Neural progenitor cell (in vitro differentiated cells): ENCODE measurements around the gene ATP7B. TPM values are rescaled to one million over a fixed set of nuclear protein-coding genes. Genes with fewer than 3 reads are reported as not detected.
"Not testable (repeated sequence)": the region's sequence is repeated elsewhere in the genome, so short reads cannot be mapped to it uniquely, and the experiment has no call there.

Experiments used
- DNase-seq: peaks from one replicate; pipeline ENCODE4 v3.0.0-alpha.2; 2016; ENCODE audit warnings: low spot score
- H2AFZ ChIP-seq: fragments of 200-600 bp; sonication (generic); replicated peaks from 2 replicates; pipeline ENCODE4 v1.6.1; 2016; ENCODE audit warnings: antibody characterized with exemption
- H3F3A ChIP-seq: fragments of 200-600 bp; sonication (generic); 2 replicates; pipeline ENCODE4 v1.6.1; 2016; ENCODE audit warnings: antibody characterized with exemption, low read depth
- H3K27ac ChIP-seq: fragments of 200-600 bp; sonication (generic); 2 replicates; pipeline ENCODE4 v1.5.1; 2016; ENCODE audit warnings: mild to moderate bottlenecking
- H3K27me3 ChIP-seq: fragments of 200-600 bp; sonication (generic); 2 replicates; pipeline ENCODE4 v1.6.1; 2016; ENCODE audit warnings: mild to moderate bottlenecking, moderate library complexity
- H3K36me3 ChIP-seq: fragments of 200-600 bp; sonication (generic); 2 replicates; pipeline ENCODE4 v1.5.1; 2016
- H3K4me1 ChIP-seq: fragments of 200-600 bp; sonication (generic); 2 replicates; pipeline ENCODE4 v1.6.1; 2016; ENCODE audit warnings: mixed run types
- H3K4me2 ChIP-seq: fragments of 200-600 bp; sonication (generic); 2 replicates; pipeline ENCODE4 v1.6.1; 2016
- H3K4me3 ChIP-seq: fragments of 200-600 bp; sonication (generic); 2 replicates; pipeline ENCODE4 v1.5.1; 2016
- H3K79me2 ChIP-seq: fragments of 200-600 bp; sonication (generic); 2 replicates; pipeline ENCODE4 v1.6.1; 2016; ENCODE audit warnings: low read depth
- H3K9ac ChIP-seq: fragments of 200-600 bp; sonication (generic); 2 replicates; pipeline ENCODE4 v1.6.1; 2016
- H3K9me3 ChIP-seq: fragments of 200-600 bp; sonication (generic); 2 replicates; pipeline ENCODE4 v1.5.1; 2016; ENCODE audit warnings: low read depth
- H4K20me1 ChIP-seq: fragments of 200-600 bp; sonication (generic); 2 replicates; pipeline ENCODE4 v1.6.1; 2016; ENCODE audit warnings: low read depth
- H3K27ac Mint-ChIP-seq: 3 replicates; pipeline ENCODE4 v1.8.0; 2021; ENCODE audit warnings: mixed read lengths
- H3K27me3 Mint-ChIP-seq: 2 replicates; pipeline ENCODE4 v1.8.0; 2022; ENCODE audit warnings: low read depth, mild to moderate bottlenecking, inconsistent platforms, moderate library complexity, mixed read lengths; ENCODE audit not compliant: insufficient read depth
- H3K36me3 Mint-ChIP-seq: 3 replicates; pipeline ENCODE4 v1.8.0; 2021; ENCODE audit warnings: mixed read lengths
- H3K4me1 Mint-ChIP-seq: 3 replicates; pipeline ENCODE4 v1.8.0; 2021; ENCODE audit warnings: mixed read lengths
- H3K4me3 Mint-ChIP-seq: 3 replicates; pipeline ENCODE4 v1.8.0; 2021; ENCODE audit warnings: mild to moderate bottlenecking, moderate library complexity, mixed read lengths
- H3K9me3 Mint-ChIP-seq: 3 replicates; pipeline ENCODE4 v1.8.0; 2020; ENCODE audit warnings: mixed read lengths
- EZH2 ChIP-seq: fragments of 200-600 bp; sonication (generic); IDR thresholded peaks from 2 replicates; pipeline ENCODE4 v1.6.1; 2017; ENCODE audit warnings: antibody characterized with exemption, mild to moderate bottlenecking, moderate library complexity
- EZH2phosphoT487 ChIP-seq: fragments of 200-600 bp; sonication (generic); IDR thresholded peaks from 2 replicates; pipeline ENCODE4 v1.6.1; 2017; ENCODE audit warnings: antibody characterized with exemption
- total RNA-seq: library from RNA; depleted of rRNA; stranded (reverse); fragments of >200 nt; gene quantifications from 2 replicates; pipeline ENCODE4 v1.2.3, GENCODE V29; 2015; ENCODE audit warnings: low replicate concordance
- TF ChIP-seq, protein P1 (sequence below): fragments of 200-600 bp; sonication (generic); IDR thresholded peaks from 2 replicates; pipeline ENCODE4 v1.5.1; 2017; ENCODE audit warnings: antibody characterized with exemption, mild to moderate bottlenecking

The ATP7B gene
- total RNA-seq, 1 donor from 2014 or later = 8.2 TPM

DNA sequence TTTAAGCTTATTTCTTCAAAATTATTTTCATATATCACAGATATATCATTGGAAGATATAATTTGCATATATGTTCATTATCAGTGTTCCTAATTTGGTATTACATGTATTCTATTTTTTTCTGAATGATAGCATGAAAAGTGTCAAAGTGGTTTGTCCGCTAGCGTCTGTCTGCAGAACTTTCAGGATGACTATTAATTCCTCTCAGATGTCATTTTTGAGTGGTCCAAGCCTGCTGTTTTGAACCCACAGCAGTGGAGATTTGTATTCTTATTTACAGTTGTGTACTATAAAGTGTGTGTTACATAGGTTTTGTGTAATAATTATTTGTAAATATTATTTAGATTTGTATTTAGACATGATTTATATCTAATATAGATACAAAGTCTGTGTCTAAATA is 21.8 kb upstream of the ATP7B start:
- H3K27me3 Mint-ChIP-seq = no peaks in the 10 kb centered on the region
- no peaks in the 10 kb centered on the region for H3K79me2 ChIP-seq
- DNase-seq = no peak
- H3K4me1 ChIP-seq = no peaks in the 10 kb centered on the region
- H3K4me3 ChIP-seq = no peak overlapping the region
- H3K36me3 Mint-ChIP-seq = peaks cover 28% of the 10 kb centered on the region
- H3K27ac Mint-ChIP-seq = no peak overlapping the region
- no peak overlapping the region for H3K4me3 Mint-ChIP-seq
- H4K20me1 ChIP-seq = no peaks in the 10 kb centered on the region
- H3K9ac ChIP-seq = no peak overlapping the region
- H3F3A ChIP-seq = no peaks in the 10 kb centered on the region
- TF ChIP-seq EZH2phosphoT487 (no peak), EZH2 (no peak)
- TF ChIP-seq, protein P1, sequence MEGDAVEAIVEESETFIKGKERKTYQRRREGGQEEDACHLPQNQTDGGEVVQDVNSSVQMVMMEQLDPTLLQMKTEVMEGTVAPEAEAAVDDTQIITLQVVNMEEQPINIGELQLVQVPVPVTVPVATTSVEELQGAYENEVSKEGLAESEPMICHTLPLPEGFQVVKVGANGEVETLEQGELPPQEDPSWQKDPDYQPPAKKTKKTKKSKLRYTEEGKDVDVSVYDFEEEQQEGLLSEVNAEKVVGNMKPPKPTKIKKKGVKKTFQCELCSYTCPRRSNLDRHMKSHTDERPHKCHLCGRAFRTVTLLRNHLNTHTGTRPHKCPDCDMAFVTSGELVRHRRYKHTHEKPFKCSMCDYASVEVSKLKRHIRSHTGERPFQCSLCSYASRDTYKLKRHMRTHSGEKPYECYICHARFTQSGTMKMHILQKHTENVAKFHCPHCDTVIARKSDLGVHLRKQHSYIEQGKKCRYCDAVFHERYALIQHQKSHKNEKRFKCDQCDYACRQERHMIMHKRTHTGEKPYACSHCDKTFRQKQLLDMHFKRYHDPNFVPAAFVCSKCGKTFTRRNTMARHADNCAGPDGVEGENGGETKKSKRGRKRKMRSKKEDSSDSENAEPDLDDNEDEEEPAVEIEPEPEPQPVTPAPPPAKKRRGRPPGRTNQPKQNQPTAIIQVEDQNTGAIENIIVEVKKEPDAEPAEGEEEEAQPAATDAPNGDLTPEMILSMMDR = no peak
- peaks cover 11% of the 10 kb centered on the region for H3K36me3 ChIP-seq
- H3K9me3 Mint-ChIP-seq = peaks cover 22% of the 10 kb centered on the region
- H3K27me3 ChIP-seq = no peaks in the 10 kb centered on the region
- H3K9me3 ChIP-seq = peaks cover 5% of the 10 kb centered on the region
- no peak overlapping the region for H3K4me2 ChIP-seq
- H2AFZ ChIP-seq = no peak overlapping the region
- peaks cover 3% of the 10 kb centered on the region for H3K4me1 Mint-ChIP-seq
- no peak overlapping the region for H3K27ac ChIP-seq

DNA sequence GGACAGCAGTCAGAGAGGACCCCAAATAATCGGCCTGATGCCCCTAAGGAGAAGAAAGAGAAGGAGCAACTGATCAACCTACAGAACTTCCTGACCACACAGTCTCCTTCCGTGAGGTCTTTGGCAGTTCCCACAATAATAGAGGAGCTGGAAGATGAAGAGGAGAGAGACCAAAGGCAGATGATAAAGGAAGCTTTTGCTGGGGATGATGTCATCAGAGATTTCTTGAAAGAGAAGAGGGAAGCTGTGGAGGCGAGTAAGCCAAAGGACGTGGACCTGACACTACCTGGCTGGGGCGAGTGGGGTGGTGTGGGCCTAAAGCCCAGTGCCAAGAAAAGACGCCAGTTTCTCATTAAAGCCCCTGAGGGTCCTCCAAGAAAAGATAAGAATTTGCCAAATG is 19.2 kb upstream of the ATP7B start:
- H3F3A ChIP-seq, H3K9me3 ChIP-seq, H2AFZ ChIP-seq, H3K79me2 ChIP-seq, H3K4me3 Mint-ChIP-seq, DNase-seq, H3K4me3 ChIP-seq, H3K4me2 ChIP-seq, H3K9ac ChIP-seq, H3K27me3 Mint-ChIP-seq, H3K27ac ChIP-seq, H3K4me1 ChIP-seq, H4K20me1 ChIP-seq, H3K4me1 Mint-ChIP-seq, H3K27me3 ChIP-seq, H3K27ac Mint-ChIP-seq: not testable (repeated sequence)
- H3K36me3 ChIP-seq = peaks cover 25% of the 10 kb centered on the region
- H3K36me3 Mint-ChIP-seq = peaks cover 52% of the 10 kb centered on the region
- H3K9me3 Mint-ChIP-seq = peaks cover 25% of the 10 kb centered on the region

DNA sequence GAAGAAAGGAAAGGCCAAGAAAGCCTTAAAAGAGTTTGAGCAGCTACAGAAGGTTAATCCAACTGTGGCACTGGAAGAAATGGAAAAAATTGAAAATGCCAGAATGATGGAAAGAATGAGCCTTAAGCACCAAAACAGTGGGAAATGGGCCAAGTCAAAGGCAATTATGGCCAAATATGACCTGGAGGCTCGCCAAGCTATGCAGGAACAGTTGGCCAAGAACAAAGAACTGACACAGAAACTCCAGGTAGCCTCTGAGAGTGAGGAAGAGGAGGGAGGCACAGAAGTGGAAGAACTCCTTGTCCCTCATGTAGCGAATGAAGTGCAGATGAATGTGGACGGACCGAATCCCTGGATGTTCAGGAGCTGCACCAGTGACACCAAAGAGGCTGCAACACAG is 18.3 kb upstream of the ATP7B start:
- H3F3A ChIP-seq = no peaks in the 10 kb centered on the region
- Mint-ChIP-seq H3K4me3 (no peak overlapping the region), H3K36me3 (peaks cover 60% of the 10 kb centered on the region), H3K27me3 (no peaks in the 10 kb centered on the region), H3K27ac (no peak overlapping the region), H3K4me1 (peaks cover 3% of the 10 kb centered on the region), H3K9me3 (peaks cover 25% of the 10 kb centered on the region)
- no peak overlapping the region for H3K27ac ChIP-seq
- TF ChIP-seq EZH2phosphoT487 (no peak), EZH2 (no peak)
- TF ChIP-seq, protein P1 = no peak
- H4K20me1 ChIP-seq = no peaks in the 10 kb centered on the region
- no peaks in the 10 kb centered on the region for H3K27me3 ChIP-seq
- peaks cover 33% of the 10 kb centered on the region for H3K36me3 ChIP-seq
- H3K4me1 ChIP-seq = no peaks in the 10 kb centered on the region
- H3K4me2 ChIP-seq = no peak overlapping the region
- H3K9me3 ChIP-seq = peaks cover 5% of the 10 kb centered on the region
- DNase-seq = no peak
- H3K9ac ChIP-seq = no peak overlapping the region
- peaks cover 9% of the 10 kb centered on the region for H3K79me2 ChIP-seq
- H3K4me3 ChIP-seq = no peak overlapping the region
- no peak overlapping the region for H2AFZ ChIP-seq

DNA sequence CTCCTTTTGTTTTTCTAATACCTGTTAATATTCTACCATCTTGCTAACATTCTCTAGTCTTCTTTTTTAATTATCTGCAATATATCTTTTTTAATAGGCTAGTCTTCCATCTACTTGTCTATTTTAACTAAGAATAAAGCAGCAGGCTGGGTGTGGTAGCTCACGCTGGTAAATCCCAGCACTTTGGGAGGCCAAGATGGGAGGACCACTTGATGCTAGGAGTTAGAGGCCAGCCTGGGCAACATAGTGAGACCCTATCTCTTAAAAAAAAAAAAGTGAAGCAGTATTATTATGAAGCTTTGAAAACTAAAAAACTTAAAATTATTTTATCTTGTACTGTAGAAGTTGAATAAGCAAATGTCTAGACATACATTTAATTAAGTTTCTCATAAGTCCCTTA is 16.6 kb upstream of the ATP7B start:
- Mint-ChIP-seq H3K27ac (no peak overlapping the region), H3K9me3 (peaks cover 25% of the 10 kb centered on the region), H3K4me3 (no peak overlapping the region), H3K36me3 (peaks cover 70% of the 10 kb centered on the region), H3K4me1 (peaks cover 3% of the 10 kb centered on the region), H3K27me3 (no peaks in the 10 kb centered on the region)
- no peak overlapping the region for H3K9ac ChIP-seq
- H4K20me1 ChIP-seq = no peaks in the 10 kb centered on the region
- H3K27me3 ChIP-seq = no peaks in the 10 kb centered on the region
- no peaks in the 10 kb centered on the region for H3K4me1 ChIP-seq
- no peak overlapping the region for H3K27ac ChIP-seq
- TF ChIP-seq EZH2 = no peak
- peaks cover 41% of the 10 kb centered on the region for H3K36me3 ChIP-seq
- DNase-seq = no peak
- H3K4me3 ChIP-seq = no peak overlapping the region
- H3F3A ChIP-seq = no peaks in the 10 kb centered on the region
- H3K9me3 ChIP-seq = peaks cover 5% of the 10 kb centered on the region
- peaks cover 10% of the 10 kb centered on the region for H3K79me2 ChIP-seq
- no peak overlapping the region for H3K4me2 ChIP-seq
- H2AFZ ChIP-seq = no peak overlapping the region
